ENCODE results near the gene IFNA4. TPM values are rescaled to one million over a fixed set of nuclear protein-coding genes. Genes with fewer than 3 reads are reported as not detected.

Gene IFNA4
- total RNA-seq, 4 donors from 2014 or later = not detected

- Histone ChIP-seq H3K27ac (no peak overlapping the region), H3K9me3 (no peaks in the 10 kb centered on the region), H3K4me3 (replicated peaks in 1 of 3) (no peak overlapping the region), H3K4me1 (no peaks in the 10 kb centered on the region), H3K27me3 (no peaks in the 10 kb centered on the region), H3K36me3 (no peaks in the 10 kb centered on the region)
- intact Hi-C loops (cut with DNase I) = no loop called here
- peak; percentile 14 to 30 for DNase-seq
- WGBS, 2 donors = 34 to 37% methylated on average over 3 of the region's 3 CpGs
- TF ChIP-seq, protein P1, sequence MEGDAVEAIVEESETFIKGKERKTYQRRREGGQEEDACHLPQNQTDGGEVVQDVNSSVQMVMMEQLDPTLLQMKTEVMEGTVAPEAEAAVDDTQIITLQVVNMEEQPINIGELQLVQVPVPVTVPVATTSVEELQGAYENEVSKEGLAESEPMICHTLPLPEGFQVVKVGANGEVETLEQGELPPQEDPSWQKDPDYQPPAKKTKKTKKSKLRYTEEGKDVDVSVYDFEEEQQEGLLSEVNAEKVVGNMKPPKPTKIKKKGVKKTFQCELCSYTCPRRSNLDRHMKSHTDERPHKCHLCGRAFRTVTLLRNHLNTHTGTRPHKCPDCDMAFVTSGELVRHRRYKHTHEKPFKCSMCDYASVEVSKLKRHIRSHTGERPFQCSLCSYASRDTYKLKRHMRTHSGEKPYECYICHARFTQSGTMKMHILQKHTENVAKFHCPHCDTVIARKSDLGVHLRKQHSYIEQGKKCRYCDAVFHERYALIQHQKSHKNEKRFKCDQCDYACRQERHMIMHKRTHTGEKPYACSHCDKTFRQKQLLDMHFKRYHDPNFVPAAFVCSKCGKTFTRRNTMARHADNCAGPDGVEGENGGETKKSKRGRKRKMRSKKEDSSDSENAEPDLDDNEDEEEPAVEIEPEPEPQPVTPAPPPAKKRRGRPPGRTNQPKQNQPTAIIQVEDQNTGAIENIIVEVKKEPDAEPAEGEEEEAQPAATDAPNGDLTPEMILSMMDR (IDR thresholded peaks at IDR 0.05) = peak in 1 of 6 experiments; percentile 22
- TF ChIP-seq POLR2A (IDR thresholded peaks at IDR 0.05) = no peak
These were observed 33.3 kb downstream of the IFNA4 start for GRCh38 chr9:21154018-21154608.

GRCh38 chr9:21153336-21154017, 33.9 kb downstream of the IFNA4 start:
- no peak for TF ChIP-seq POLR2A (IDR thresholded peaks at IDR 0.05)
- TF ChIP-seq, protein P1 (IDR thresholded peaks at IDR 0.05) = no peak
- WGBS, 2 donors = 48 to 49% methylated on average over 3 of the region's 3 CpGs
- H3K9me3 ChIP-seq = no peaks in the 10 kb centered on the region
- no peak overlapping the region for H3K27ac ChIP-seq
- no peak for DNase-seq
- H3K27me3 ChIP-seq = no peaks in the 10 kb centered on the region
- H3K36me3 ChIP-seq = no peaks in the 10 kb centered on the region
- intact Hi-C loops (cut with DNase I) = no loop called here
- no peaks in the 10 kb centered on the region for H3K4me1 ChIP-seq
- H3K4me3 ChIP-seq (replicated peaks in 1 of 3) = no peak overlapping the region

DNA sequence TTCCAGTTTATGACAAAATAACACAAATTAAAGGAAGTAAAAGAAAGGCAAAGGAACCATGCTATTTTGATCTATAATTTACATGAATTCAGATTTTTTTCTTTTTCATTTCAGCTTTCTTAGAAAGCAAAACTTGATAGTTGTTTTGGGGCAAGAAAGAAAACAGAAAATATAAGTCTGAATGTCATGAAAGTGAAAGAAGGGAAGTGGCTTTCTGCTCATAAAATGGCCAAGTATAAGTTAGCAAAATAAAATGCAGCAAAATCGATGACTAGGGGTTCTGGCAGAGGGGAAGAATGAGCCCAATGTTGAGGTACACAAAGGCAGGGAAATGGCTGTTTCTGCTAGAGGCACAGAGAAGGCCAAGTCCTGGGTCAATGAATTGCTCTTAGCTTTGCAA, 42.8 kb downstream of the IFNA4 start:
- TF ChIP-seq, protein P1 (IDR thresholded peaks at IDR 0.05) = no peak
- TF ChIP-seq POLR2A (IDR thresholded peaks at IDR 0.05) = no peak
- H3K36me3 ChIP-seq = no peaks in the 10 kb centered on the region
- no peak overlapping the region for H3K4me3 ChIP-seq (replicated peaks in 1 of 3)
- WGBS, 2 donors = 78 to 86% methylated on average over 1 of the region's 1 CpG
- no peak overlapping the region for H3K27ac ChIP-seq
- H3K27me3 ChIP-seq = no peaks in the 10 kb centered on the region
- H3K4me1 ChIP-seq = no peaks in the 10 kb centered on the region
- no peaks in the 10 kb centered on the region for H3K9me3 ChIP-seq
- intact Hi-C loops (cut with DNase I) = no loop called here
- DNase-seq = no peak

GRCh38 chr9:21141427-21141882, 45.9 kb downstream of the IFNA4 start, which contains the start of gene IFNW1:
TSS of gene IFNW1 (minus strand) at chr9:21141832. CDS start at chr9:21141570, 262 bp downstream.
- WGBS, 2 donors = 65 to 67% methylated on average over 1 of the region's 1 CpG
- no peak within 1 kb of the TSS for H3K27ac ChIP-seq
- no peak within 1 kb of the TSS for H3K4me3 ChIP-seq (replicated peaks in 1 of 3)
- intact Hi-C loops (cut with DNase I) = no loop called here
- no peaks in the 10 kb centered on the region for H3K4me1 ChIP-seq
- no peak for DNase-seq
- no peaks in the 10 kb centered on the region for H3K9me3 ChIP-seq
- H3K27me3 ChIP-seq = no peaks in the 10 kb centered on the region
- H3K36me3 ChIP-seq = no peaks in the 10 kb centered on the region
- no peak for TF ChIP-seq POLR2A (IDR thresholded peaks at IDR 0.05)
- TF ChIP-seq, protein P1 (IDR thresholded peaks at IDR 0.05) = no peak

DNA sequence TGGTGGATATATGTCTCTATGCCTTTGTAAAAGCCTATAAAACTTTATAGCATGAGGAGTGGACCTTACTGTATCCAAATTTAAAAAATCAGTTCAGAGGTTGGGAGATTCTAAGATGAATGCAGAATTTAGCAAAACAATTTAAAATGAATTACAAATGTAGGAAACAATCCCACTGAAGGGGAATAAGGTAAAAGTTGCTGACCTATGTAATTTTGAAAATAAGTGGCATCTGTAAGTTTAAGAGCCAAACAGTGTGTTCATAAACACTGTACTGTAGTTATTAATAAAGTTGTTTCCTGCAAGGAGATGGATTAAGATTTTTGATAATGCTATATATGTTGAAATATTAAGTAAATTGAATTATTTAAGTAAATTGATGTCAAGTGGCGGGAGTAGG, 50.4 kb downstream of the IFNA4 start:
- no peak overlapping the region for H3K4me3 ChIP-seq (replicated peaks in 1 of 3)
- H3K9me3 ChIP-seq = no peaks in the 10 kb centered on the region
- no peaks in the 10 kb centered on the region for H3K4me1 ChIP-seq
- no peak overlapping the region for H3K27ac ChIP-seq
- WGBS, 2 donors = 96 to 97% methylated on average over 1 of the region's 1 CpG
- no peak for DNase-seq
- TF ChIP-seq, protein P1 (IDR thresholded peaks at IDR 0.05) = no peak
- TF ChIP-seq POLR2A (IDR thresholded peaks at IDR 0.05) = no peak
- intact Hi-C loops (cut with DNase I) = no loop called here
- no peaks in the 10 kb centered on the region for H3K36me3 ChIP-seq
- H3K27me3 ChIP-seq = no peaks in the 10 kb centered on the region

Measured in thyroid gland (tissue), 4 donors.